ENCODE results near the gene TTC29.
"Not testable (repeated sequence)": the region's sequence is repeated elsewhere in the genome, so short reads cannot be mapped to it uniquely, and the experiment has no call there.

The TTC29 gene

DNA sequence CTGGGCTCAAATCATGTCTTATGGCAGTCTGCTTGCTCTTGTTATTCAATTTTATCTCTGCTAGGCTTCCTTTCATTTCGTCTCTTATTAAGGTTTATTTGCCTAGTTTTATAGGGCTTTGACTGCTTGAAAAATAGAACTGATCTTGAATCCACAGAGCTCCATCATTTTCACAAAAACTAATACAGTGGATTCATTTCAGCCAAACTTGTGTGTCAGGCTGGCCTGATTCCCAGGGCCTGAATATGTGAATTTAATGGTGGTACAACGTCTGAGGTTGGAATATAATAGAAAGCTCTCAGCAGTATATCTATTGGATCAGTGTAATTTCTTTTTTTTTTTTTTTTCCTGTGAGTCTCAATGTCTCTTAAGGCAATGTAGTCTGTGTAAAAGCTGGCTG, 183.6 kb downstream of the TTC29 start:
- no peak overlapping the region for H3K4me3 ChIP-seq (ENCODE audit: low read depth in 1 of 2, low read length in 2 of 2)
- H3K27me3 ChIP-seq (ENCODE audit: control insufficient read depth in 1 of 2, insufficient read depth in 2 of 2, low read length in 2 of 2): no peaks in the 10 kb centered on the region
- no peaks in the 10 kb centered on the region for H3K36me3 ChIP-seq (ENCODE audit: control insufficient read depth in 1 of 2, insufficient read depth in 2 of 2, low read length in 2 of 2)
- H3K4me1 ChIP-seq (ENCODE audit: control insufficient read depth in 1 of 2, insufficient read depth in 2 of 2, low read length in 2 of 2): no peaks in the 10 kb centered on the region
- H3K9ac ChIP-seq (ENCODE audit: low read depth in 1 of 2, low read length in 2 of 2): no peak overlapping the region
- H3K9me3 ChIP-seq (ENCODE audit: control insufficient read depth in 1 of 2, low read length in 2 of 2): no peaks in the 10 kb centered on the region
- H3K27ac ChIP-seq (ENCODE audit: low read depth, low read length): no peak overlapping the region

DNA sequence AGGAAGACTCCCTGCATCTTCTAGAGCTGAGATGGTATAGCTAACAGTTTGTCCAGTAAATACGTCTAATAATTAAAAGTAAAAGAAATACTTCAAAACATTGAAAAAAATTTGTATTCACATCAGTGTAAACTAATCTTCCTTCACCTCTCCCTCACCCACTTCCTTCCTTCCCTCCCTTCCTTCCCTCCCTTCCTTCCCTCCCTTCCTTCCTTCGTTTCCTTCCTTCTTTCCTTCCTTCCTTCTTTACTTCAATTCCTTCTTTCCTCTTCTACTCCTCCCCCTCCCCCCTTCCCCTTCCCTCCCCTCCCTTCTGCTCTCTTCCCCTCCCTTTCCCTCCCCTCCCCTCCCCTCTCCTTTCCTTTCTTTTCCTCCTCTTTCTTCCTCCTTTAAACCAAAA, 203.2 kb downstream of the TTC29 start:
- Histone ChIP-seq H3K9me3 (ENCODE audit: control insufficient read depth in 1 of 2, low read length in 2 of 2) (no peaks in the 10 kb centered on the region), H3K4me3 (ENCODE audit: low read depth in 1 of 2, low read length in 2 of 2) (no peak overlapping the region), H3K9ac (ENCODE audit: low read depth in 1 of 2, low read length in 2 of 2) (no peak overlapping the region), H3K4me1 (ENCODE audit: control insufficient read depth in 1 of 2, insufficient read depth in 2 of 2, low read length in 2 of 2) (no peaks in the 10 kb centered on the region), H3K27me3 (ENCODE audit: control insufficient read depth in 1 of 2, insufficient read depth in 2 of 2, low read length in 2 of 2) (no peaks in the 10 kb centered on the region), H3K27ac (ENCODE audit: low read depth, low read length) (no peak overlapping the region), H3K36me3 (ENCODE audit: control insufficient read depth in 1 of 2, insufficient read depth in 2 of 2, low read length in 2 of 2) (no peaks in the 10 kb centered on the region)

DNA sequence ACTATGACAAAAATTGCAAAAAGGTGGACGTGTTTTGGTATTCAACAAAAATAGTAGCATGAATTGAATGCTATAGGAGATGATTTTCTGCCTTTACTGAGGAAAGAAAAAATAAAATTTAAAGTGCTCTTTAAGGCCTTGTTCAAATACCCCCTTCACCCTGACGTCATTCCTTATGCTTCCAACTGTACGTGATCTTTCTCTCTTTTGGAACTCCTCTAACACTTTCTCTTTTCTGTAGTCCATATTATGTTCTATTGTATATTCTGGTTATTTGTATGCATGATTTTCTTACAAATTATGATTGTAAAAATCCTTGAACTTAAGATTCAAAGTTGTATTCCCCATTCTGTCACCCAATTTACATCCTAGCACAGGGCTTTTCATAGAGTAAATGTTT, 206.5 kb downstream of the TTC29 start:
- Histone ChIP-seq H3K27ac (ENCODE audit: low read depth, low read length) (no peak overlapping the region), H3K27me3 (ENCODE audit: control insufficient read depth in 1 of 2, insufficient read depth in 2 of 2, low read length in 2 of 2) (no peaks in the 10 kb centered on the region), H3K4me3 (ENCODE audit: low read depth in 1 of 2, low read length in 2 of 2) (no peak overlapping the region), H3K9ac (ENCODE audit: low read depth in 1 of 2, low read length in 2 of 2) (no peak overlapping the region), H3K36me3 (ENCODE audit: control insufficient read depth in 1 of 2, insufficient read depth in 2 of 2, low read length in 2 of 2) (no peaks in the 10 kb centered on the region), H3K4me1 (ENCODE audit: control insufficient read depth in 1 of 2, insufficient read depth in 2 of 2, low read length in 2 of 2) (no peaks in the 10 kb centered on the region), H3K9me3 (ENCODE audit: control insufficient read depth in 1 of 2, low read length in 2 of 2) (no peaks in the 10 kb centered on the region)

DNA sequence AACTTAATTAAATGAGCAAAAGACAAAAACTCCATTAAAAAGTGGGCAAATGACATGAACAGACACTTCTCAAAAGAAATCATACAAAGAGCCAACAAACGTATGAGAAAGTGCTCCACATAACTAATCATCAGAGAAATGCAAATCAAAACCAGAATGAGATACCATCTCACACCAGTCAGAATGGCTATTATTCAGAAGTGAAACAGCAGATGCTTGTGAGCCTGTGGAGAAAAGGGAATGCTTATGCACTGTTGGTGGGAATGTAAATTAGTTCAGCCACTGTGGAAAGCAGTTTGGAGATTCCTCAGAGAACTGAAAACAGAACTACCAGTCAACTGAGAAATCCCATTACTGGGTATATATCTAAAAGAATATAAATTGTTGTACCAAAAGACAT, 222.1 kb downstream of the TTC29 start:
- not testable (repeated sequence) for H3K9me3 ChIP-seq (ENCODE audit: control insufficient read depth in 1 of 2, low read length in 2 of 2); H3K36me3 ChIP-seq (ENCODE audit: control insufficient read depth in 1 of 2, insufficient read depth in 2 of 2, low read length in 2 of 2); H3K4me3 ChIP-seq (ENCODE audit: low read depth in 1 of 2, low read length in 2 of 2); H3K4me1 ChIP-seq (ENCODE audit: control insufficient read depth in 1 of 2, insufficient read depth in 2 of 2, low read length in 2 of 2); H3K27ac ChIP-seq (ENCODE audit: low read depth, low read length); H3K9ac ChIP-seq (ENCODE audit: low read depth in 1 of 2, low read length in 2 of 2); H3K27me3 ChIP-seq (ENCODE audit: control insufficient read depth in 1 of 2, insufficient read depth in 2 of 2, low read length in 2 of 2)

DNA sequence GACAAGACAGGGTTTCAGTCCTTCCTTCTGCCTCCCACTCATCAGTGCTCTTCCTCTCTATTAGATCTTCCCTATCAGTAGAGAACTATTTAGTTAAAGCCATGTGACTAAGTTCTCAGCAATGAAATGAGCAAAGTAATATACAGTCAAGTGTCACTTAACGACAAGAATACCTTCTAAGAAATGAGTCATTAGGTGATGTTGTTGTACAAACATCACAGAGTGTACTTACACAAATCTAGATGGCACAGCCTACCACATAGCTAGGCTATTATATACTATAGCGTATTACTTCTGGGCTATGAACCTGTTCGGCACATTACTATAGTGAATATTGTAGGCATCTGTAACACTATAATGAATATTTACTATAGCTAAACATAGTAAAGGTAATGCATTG, 235.7 kb downstream of the TTC29 start:
- no peaks in the 10 kb centered on the region for H3K27me3 ChIP-seq (ENCODE audit: control insufficient read depth in 1 of 2, insufficient read depth in 2 of 2, low read length in 2 of 2)
- no peak overlapping the region for H3K9ac ChIP-seq (ENCODE audit: low read depth in 1 of 2, low read length in 2 of 2)
- H3K4me1 ChIP-seq (ENCODE audit: control insufficient read depth in 1 of 2, insufficient read depth in 2 of 2, low read length in 2 of 2): no peaks in the 10 kb centered on the region
- H3K4me3 ChIP-seq (ENCODE audit: low read depth in 1 of 2, low read length in 2 of 2): no peak overlapping the region
- H3K9me3 ChIP-seq (ENCODE audit: control insufficient read depth in 1 of 2, low read length in 2 of 2): no peaks in the 10 kb centered on the region
- no peaks in the 10 kb centered on the region for H3K36me3 ChIP-seq (ENCODE audit: control insufficient read depth in 1 of 2, insufficient read depth in 2 of 2, low read length in 2 of 2)
- H3K27ac ChIP-seq (ENCODE audit: low read depth, low read length): no peak overlapping the region

DNA sequence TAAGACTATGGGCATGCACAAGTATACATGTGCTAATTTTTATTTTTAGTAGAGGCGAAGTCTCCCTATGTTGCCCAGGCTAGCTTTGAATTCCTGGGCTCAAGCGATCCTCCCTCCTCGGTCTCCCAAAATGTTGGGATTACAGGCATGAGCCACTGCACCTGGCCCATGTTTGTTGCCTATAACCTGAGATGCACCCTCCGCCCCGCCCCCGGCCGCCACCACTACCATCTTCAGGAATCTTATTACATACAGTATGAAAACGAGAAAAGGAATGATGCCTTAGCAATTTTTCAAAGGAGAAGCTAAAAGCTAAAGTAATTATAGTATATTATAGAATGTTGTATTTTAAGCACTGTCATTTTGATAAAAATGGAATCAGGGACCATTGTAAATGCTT, 245.8 kb downstream of the TTC29 start:
- H3K36me3 ChIP-seq (ENCODE audit: control insufficient read depth in 1 of 2, insufficient read depth in 2 of 2, low read length in 2 of 2): no peaks in the 10 kb centered on the region
- H3K9ac ChIP-seq (ENCODE audit: low read depth in 1 of 2, low read length in 2 of 2): no peak overlapping the region
- H3K27ac ChIP-seq (ENCODE audit: low read depth, low read length): no peak overlapping the region
- H3K4me3 ChIP-seq (ENCODE audit: low read depth in 1 of 2, low read length in 2 of 2): no peak overlapping the region
- H3K27me3 ChIP-seq (ENCODE audit: control insufficient read depth in 1 of 2, insufficient read depth in 2 of 2, low read length in 2 of 2): no peaks in the 10 kb centered on the region
- H3K9me3 ChIP-seq (ENCODE audit: control insufficient read depth in 1 of 2, low read length in 2 of 2): no peaks in the 10 kb centered on the region
- H3K4me1 ChIP-seq (ENCODE audit: control insufficient read depth in 1 of 2, insufficient read depth in 2 of 2, low read length in 2 of 2): no peaks in the 10 kb centered on the region

DNA sequence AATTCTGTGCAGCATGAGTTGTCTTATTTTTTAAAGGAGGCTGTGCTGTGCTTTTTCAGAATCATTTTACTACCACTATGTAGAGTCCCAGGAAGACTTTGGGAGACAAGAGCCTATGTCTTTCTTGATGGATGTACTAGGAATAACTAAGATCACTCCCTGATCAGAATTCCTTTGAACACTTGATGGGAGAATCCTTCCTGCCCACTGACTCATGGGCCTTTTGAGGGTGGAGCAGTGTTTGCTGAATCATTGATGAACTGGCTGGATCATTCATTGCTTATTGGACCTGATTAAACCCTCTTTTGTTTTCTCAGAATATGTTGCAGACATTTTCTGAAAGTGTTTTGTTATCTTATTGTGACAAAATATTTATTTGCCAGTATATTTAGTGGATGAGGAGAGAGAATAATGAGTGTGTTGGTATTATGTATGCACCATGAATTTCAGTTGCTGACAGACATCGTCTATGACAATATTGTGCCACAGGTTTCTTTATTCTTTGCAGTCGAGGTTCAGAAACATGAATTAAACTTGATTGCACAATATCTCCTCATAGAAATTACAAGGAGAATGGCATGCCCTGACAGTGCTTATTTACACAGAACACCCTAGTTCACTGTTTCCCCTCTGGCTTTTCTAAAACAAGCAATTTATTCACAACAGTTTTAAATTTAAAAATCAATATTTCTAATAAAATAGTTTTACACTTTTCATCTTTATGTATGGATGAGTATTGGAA, 270.7 kb downstream of the TTC29 start:
- H3K4me3 ChIP-seq (ENCODE audit: low read depth in 1 of 2, low read length in 2 of 2): no peak overlapping the region
- H3K9me3 ChIP-seq (ENCODE audit: control insufficient read depth in 1 of 2, low read length in 2 of 2): no peaks in the 10 kb centered on the region
- no peak overlapping the region for H3K9ac ChIP-seq (ENCODE audit: low read depth in 1 of 2, low read length in 2 of 2)
- H3K27me3 ChIP-seq (ENCODE audit: control insufficient read depth in 1 of 2, insufficient read depth in 2 of 2, low read length in 2 of 2): no peaks in the 10 kb centered on the region
- no peaks in the 10 kb centered on the region for H3K36me3 ChIP-seq (ENCODE audit: control insufficient read depth in 1 of 2, insufficient read depth in 2 of 2, low read length in 2 of 2)
- no peak overlapping the region for H3K27ac ChIP-seq (ENCODE audit: low read depth, low read length)
- H3K4me1 ChIP-seq (ENCODE audit: control insufficient read depth in 1 of 2, insufficient read depth in 2 of 2, low read length in 2 of 2): no peaks in the 10 kb centered on the region

DNA sequence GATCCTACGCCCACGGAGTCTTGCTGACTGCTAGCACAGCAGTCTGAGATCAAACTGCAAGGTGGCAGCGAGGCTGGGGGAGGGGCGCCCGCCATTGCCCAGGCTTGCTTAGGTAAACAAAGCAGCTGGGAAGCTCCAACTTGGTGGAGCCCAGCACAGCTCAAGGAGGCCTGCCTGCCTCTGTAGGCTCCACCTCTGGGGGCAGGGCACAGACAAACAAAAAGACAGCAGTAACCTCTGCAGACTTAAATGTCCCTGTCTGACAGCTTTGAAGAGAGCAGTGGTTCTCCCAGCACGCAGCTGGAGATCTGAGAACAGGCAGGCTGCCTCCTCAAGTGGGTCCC, 281.7 kb downstream of the TTC29 start:
- not testable (repeated sequence) for H3K9me3 ChIP-seq (ENCODE audit: control insufficient read depth in 1 of 2, low read length in 2 of 2); H3K4me1 ChIP-seq (ENCODE audit: control insufficient read depth in 1 of 2, insufficient read depth in 2 of 2, low read length in 2 of 2); H3K9ac ChIP-seq (ENCODE audit: low read depth in 1 of 2, low read length in 2 of 2); H3K27ac ChIP-seq (ENCODE audit: low read depth, low read length); H3K4me3 ChIP-seq (ENCODE audit: low read depth in 1 of 2, low read length in 2 of 2); H3K36me3 ChIP-seq (ENCODE audit: control insufficient read depth in 1 of 2, insufficient read depth in 2 of 2, low read length in 2 of 2); H3K27me3 ChIP-seq (ENCODE audit: control insufficient read depth in 1 of 2, insufficient read depth in 2 of 2, low read length in 2 of 2)

DNA sequence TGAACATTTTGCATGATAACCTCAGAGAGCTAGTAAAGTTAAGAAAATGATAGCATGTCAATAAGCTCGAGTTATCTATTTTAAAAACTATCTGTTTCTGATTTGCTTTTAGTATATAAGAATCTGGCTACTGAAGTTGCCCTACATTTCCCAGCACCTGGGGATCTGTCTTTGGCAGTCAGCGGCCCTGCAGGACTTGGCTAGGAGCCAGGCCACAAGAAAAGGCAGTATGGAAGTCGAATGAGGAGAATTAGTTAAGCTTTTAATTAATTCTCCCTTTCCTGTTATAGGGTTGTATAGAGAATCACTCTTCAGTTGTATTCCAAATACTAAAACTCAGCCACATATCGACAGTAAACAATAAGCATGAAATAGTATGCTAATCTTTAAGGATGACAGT, 284.3 kb downstream of the TTC29 start:
- no peaks in the 10 kb centered on the region for H3K9me3 ChIP-seq (ENCODE audit: control insufficient read depth in 1 of 2, low read length in 2 of 2)
- H3K27ac ChIP-seq (ENCODE audit: low read depth, low read length): no peak overlapping the region
- H3K27me3 ChIP-seq (ENCODE audit: control insufficient read depth in 1 of 2, insufficient read depth in 2 of 2, low read length in 2 of 2): no peaks in the 10 kb centered on the region
- H3K4me3 ChIP-seq (ENCODE audit: low read depth in 1 of 2, low read length in 2 of 2): no peak overlapping the region
- no peaks in the 10 kb centered on the region for H3K4me1 ChIP-seq (ENCODE audit: control insufficient read depth in 1 of 2, insufficient read depth in 2 of 2, low read length in 2 of 2)
- H3K9ac ChIP-seq (ENCODE audit: low read depth in 1 of 2, low read length in 2 of 2): no peak overlapping the region
- no peaks in the 10 kb centered on the region for H3K36me3 ChIP-seq (ENCODE audit: control insufficient read depth in 1 of 2, insufficient read depth in 2 of 2, low read length in 2 of 2)
